T-helper 2 cell treated with Interferon-gamma antibody and Interleukin-4, amounts not matched to agents 100 ng/mL and 5 ng/mL, for 36 hours (primary cell): ENCODE measurements around the gene SCAND1. TPM values are rescaled to one million over a fixed set of nuclear protein-coding genes. Genes with fewer than 3 reads are reported as not detected.
"Not testable (repeated sequence)": the region's sequence is repeated elsewhere in the genome, so short reads cannot be mapped to it uniquely, and the experiment has no call there.

Experiments used
- intact Hi-C: fragments of 100-400 bp; cut with micrococcal nuclease; formaldehyde crosslinking; loops from one replicate; pipeline ENCODE4 v1.15.1; 2023
- total RNA-seq: library from RNA; stranded (reverse); gene quantifications from 2 replicates; pipeline ENCODE4 v1.2.3, GENCODE V29; 2022

SCAND1 gene
- total RNA-seq, 1 donor from 2014 or later, result 37.9 TPM

DNA sequence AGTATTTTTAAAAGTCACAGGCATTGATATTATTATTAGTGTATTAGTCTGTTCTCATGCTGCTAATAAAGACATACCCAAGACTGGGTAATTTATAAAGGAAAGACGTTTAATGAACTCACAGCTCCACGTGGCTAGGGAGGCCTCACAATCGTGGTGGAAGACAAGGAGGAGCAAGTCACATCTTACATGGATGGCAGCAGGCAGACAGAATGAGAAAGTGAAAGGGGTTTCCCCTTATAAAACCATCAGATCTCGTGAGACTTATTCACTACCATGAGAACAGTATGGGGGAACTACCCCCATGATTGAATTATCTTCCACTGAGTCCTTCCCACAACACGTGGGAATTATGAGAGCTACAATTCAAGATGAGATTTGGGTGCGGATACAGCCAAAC, 5.0 kb upstream of the SCAND1 start:
- intact Hi-C loops, result not testable (repeated sequence)

- intact Hi-C loops, result no loop called here
These were observed 2.3 kb upstream of the SCAND1 start for GRCh38 chr20:35956616-35957015.

GRCh38 chr20:35954907-35955251, 577 bp upstream of the SCAND1 start:
- intact Hi-C loops, result loop anchor here (1.0 to 5.0 kb wide), 6 partner anchors 96 to 998 kb away; partner anchors contain the start of genes CPNE1, GSS, MYH7B and PHF20

DNA sequence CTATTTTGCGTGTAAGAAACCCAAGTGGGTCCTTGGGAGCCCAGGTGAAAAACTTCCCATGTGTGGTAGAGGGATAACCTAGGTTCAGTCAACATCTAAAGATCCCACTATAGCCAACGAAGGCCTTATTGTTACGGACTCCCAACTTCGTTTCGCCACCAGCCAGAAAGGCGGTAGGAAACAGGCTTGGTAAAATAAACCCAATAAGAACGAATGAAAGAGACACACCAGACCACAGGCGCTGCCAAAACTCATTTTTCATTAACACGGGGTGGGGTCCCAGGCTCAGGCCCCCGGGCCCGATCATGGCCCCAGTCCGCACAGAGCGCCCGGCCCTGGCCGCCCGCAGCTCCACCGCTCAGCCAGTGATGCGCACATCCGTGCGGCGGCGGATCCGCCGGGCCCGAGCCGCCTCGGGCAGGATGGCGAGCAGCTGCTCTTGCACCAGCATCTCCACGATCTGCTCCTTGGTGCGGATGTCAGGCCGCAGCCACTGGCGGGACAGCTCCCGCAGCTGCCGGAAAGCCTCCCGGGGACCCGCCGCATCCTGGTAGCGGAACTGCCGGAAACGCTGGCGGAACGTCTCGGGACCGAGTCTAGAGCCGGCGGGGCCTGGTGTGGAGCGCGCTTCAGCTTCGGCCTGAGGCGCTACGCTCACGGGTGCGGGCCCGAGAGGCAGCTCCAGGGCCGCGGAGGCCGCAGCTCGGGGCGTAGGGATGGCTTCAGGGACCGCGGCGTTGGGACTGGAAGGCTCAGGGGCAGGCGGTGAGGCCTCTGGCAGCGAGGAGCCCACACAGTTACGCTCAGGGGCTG, 709 bp downstream of the SCAND1 start:
- intact Hi-C loops, result loop anchor here (1.0 to 5.0 kb wide), 6 partner anchors 97 to 996 kb away; partner anchors contain the start of genes CPNE1, GSS, MYH7B and PHF20

- intact Hi-C loops, result loop anchor here (5.0 kb wide), 1 partner anchor 995 kb away; the partner anchor contains the start of genes GSS and MYH7B
These were observed 1.6 kb downstream of the SCAND1 start for GRCh38 chr20:35952480-35953386.

DNA sequence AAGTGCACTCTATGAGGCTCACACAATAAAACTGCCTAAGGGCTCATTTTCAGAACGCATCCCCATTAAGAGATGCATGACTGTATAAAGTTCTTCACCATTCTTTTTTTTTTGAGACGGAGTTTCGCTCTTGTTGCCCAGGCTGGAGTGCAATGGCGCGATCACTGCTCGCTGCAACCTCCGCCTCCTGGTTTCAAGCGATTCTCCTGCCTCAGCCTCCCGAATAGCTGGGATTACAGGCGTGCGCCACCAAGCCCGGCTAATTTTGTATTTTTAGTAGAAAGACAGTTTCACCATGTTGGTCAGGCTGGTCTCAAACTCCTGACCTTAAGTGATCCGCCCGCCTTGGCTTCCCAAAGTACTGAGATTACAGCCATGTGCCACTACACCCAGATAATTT, 2.2 kb downstream of the SCAND1 start:
- intact Hi-C loops, result loop anchor here (5.0 kb wide), 1 partner anchor 995 kb away; the partner anchor contains the start of genes GSS and MYH7B

- intact Hi-C loops, result loop anchor here (5.0 kb wide), 1 partner anchor 993 kb away; the partner anchor contains the start of genes GSS and MYH7B
These were observed 4.2 kb downstream of the SCAND1 start for GRCh38 chr20:35950093-35950492.

DNA sequence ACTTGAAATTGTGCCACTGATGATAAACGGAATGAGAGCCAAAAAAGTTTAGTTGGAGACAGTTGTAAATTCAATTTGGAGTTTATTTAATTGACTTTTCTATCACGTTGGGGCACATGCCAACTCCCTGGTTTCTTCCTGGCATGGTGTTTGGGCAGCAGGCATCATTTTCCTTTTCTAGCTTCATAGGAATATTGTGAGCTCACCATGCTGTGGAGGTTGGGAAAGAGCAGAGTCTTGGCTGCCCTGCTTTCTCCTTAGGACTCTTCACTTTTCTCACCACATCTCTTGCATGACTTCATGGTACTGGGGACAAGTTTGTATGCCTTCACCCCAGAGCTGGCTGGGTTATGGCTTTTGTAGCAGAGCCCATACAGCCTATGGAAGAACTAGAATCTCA, 6.4 kb downstream of the SCAND1 start:
- intact Hi-C loops, result no loop called here

DNA sequence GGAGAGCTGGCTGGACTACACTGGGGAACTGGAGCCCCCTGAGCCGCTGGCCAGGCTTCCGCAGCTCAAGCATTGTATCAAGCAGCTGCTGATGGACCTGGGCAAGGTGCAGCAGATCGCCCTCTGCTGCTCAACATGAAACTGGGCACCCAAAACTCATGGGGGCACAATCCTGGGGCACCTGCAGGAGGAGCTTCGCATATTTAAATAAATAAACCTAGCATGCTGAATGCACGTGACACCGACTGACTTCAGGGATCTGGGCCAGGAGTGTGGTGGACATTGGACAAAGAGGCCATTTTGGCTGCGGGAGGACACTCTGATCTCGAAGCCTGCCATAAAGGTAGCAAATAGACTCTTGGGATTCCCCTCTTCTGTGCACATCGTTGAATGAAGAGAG, 6.8 kb downstream of the SCAND1 start:
- intact Hi-C loops, result no loop called here

DNA sequence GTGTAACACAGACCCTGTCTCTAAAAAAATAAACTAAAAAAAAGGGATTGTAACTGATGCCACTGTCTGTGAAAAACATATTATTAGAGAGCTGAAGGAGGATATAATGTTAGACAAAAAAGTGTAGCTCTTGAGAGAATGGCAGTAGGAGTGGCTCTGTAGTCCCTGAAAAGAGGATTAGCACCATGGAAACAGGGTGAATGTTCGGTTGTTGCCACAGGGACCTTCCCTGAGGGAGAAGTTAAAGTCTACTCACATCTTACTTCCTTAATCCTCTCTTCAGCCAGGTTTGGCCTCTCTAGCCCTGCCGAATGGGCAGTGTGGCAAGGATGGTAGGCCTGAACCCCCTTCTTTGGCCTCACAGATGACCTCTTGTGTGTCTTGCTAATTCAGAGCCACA, 12.1 kb downstream of the SCAND1 start:
- intact Hi-C loops, result no loop called here

DNA sequence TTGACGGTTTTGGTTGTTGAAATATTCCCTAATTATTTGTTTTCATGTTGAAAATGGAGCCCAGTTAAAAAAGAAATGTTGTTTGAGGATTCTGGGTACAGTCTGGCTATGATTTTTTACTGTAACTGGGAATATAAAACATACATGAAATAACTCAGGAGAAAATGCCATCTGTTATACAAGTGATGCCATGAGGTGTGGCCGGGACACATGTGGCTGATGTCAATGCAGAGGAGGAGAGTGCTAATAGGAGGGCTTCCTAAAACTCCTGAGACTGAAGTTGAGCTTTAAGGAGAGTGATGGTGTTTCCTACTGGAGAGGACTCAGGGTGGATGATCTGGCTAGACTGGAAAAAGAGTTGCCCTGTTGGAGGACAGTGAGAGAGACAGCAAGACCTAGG, 12.7 kb downstream of the SCAND1 start:
- intact Hi-C loops, result no loop called here

DNA sequence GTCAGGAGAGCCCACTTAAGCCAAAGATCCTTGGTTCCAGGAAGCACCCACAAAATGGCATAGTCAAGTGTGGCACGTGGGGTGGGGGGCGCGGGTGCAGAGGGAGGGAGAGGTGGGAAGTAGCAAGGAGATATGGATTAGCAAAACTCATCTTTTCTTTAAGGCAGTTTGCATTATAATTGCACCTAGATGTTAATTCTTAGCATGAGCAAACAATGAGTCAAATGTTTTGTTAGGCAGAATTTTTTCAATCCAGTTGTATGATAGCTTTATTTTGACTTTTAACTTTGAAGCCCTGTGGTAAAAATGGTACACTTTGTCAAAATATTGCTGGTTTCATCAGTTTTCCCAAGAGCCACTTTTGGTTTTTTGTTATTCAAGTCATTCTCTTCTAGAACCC, 15.0 kb downstream of the SCAND1 start:
- intact Hi-C loops, result no loop called here

GRCh38 chr20:35934050-35934449, 20.3 kb downstream of the SCAND1 start:
- intact Hi-C loops, result no loop called here

GRCh38 chr20:35929301-35929700, 25.0 kb downstream of the SCAND1 start:
- intact Hi-C loops, result no loop called here

DNA sequence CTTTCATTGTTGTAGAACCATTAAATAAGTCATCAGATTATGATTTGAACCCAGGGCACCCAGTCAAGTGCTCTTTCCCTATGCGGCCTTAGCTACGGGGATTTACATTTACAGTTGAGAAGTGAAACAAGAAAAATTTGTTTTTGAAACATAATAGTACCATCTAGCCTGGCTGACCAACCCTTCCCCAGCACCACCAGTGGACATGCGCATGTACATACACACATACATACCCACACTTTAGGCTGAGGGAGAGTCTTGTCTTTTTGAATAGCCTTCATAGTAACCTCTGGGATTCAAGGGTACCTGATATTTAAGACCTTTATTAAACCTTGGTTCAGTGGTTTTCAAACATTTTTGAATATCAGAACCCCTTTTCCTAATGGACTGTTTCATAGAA, 33.8 kb downstream of the SCAND1 start:
- intact Hi-C loops, result no loop called here

GRCh38 chr20:35918021-35918420, 36.3 kb downstream of the SCAND1 start:
- intact Hi-C loops, result no loop called here

DNA sequence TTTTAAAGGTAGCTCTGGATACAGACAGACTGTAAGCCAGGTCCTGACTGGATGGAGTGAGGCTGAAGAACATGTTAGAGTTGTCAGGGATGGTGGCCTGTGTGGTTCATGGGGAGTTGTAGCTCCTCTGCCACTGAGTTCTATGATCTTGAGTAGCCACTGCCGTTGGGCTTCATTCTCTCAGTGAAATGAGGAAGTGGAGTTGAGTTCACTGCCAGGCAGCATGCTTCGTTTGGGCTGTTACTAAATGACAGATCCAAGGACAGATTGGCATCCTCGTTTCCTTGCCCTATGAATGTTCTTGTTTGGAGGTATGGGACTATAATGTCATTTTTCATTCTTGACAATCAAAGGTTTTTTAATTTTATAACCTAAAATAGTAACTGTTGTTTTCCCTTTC, 37.2 kb downstream of the SCAND1 start:
- intact Hi-C loops, result no loop called here

DNA sequence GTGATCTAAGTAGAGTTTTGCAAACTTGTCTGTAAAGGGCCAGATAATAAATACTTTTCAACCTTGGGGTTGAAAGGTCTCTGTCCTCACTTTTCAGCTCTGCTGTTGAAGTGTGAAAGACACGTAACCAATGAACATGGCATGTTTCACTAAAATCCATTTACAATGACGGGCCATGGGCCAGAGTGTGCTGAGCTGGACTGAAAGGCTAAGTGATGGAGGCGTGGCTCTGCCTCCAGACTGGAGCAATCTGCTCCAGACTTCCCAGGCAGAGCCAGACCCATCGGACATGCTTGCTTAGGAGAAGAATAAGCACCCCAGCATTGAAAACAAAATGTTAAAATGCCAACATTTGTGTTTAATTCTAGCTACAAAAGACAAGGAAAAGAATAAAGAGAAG, 41.4 kb downstream of the SCAND1 start:
- intact Hi-C loops, result no loop called here

- intact Hi-C loops, result no loop called here
These were observed 44.0 kb downstream of the SCAND1 start for GRCh38 chr20:35910254-35910653.

- intact Hi-C loops, result no loop called here
These were observed 44.5 kb downstream of the SCAND1 start for GRCh38 chr20:35909796-35910195.

- intact Hi-C loops, result no loop called here
These were observed 45.1 kb downstream of the SCAND1 start for GRCh38 chr20:35909176-35909575.

DNA sequence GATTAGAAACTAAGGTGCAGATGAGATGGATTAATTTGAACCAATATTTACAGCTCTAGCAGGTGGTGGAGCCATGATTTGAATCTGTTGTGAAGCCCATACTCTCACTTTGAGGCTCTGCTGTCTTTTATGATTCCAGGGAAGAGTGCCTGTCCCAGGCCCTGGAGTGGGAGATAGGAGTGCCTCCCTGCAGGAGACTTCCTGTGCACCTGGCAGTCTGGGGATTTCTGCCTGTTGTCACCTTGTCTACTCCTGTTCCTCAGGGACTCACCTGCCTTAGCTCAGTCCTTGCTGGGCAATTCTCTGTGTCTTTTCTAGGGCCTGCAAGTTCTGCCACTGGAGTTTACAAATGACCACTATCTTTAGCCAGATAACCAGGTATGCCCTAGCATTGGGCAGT, 46.3 kb downstream of the SCAND1 start:
- intact Hi-C loops, result no loop called here
